ENCODE results near the gene MRPL21.

GRCh38 chr11:68927280-68928135, 23.9 kb upstream of the MRPL21 start:
- no peak for TF ChIP-seq CTCF (IDR thresholded peaks at IDR 0.05)
- peak in 1 of 4 donors; percentile 8 for TF ChIP-seq POLR2A (IDR thresholded peaks at IDR 0.05)
- no peak for TF ChIP-seq EP300 (IDR thresholded peaks at IDR 0.05)

All from upper lobe of left lung (tissue), 4 donors.